CD4-positive, alpha-beta T cell (primary cell): ENCODE data around the gene FBXO47. TPM values are rescaled to one million over a fixed set of nuclear protein-coding genes. Genes with fewer than 3 reads are reported as not detected.

Experiments
- ATAC-seq: fragments of 200-7000 bp; cut with Tn5 transposase; one replicate; pipeline ENCODE4 v1.10.0; 2022; ENCODE audit warnings: mild to moderate bottlenecking; ENCODE audit not compliant: poor library complexity
- CTCF ChIA-PET: fragments of 350-600 bp; sonication (Branson Sonifier 250); formaldehyde crosslinking; loops from one replicate; lab custom pipeline; 2021; ENCODE audit warnings: antibody characterized with exemption, inconsistent platforms; lab: Charles Lee
- POLR2A ChIA-PET: fragments of 350-600 bp; sonication (Branson Sonifier 250); formaldehyde crosslinking; loops from one replicate; lab custom pipeline; 2021; ENCODE audit warnings: antibody characterized with exemption, inconsistent platforms; lab: Charles Lee
- DNase-seq, 14 experiments: peaks; one replicate each; pipeline ENCODE4 v3.0.0-alpha.2; 2013 to 2020; ENCODE audit warnings: mixed read lengths in 2 of 14
- H3K27ac ChIP-seq, 2 donors: one replicate each; pipeline versions ENCODE4 v1.5.1 to v1.7.0; 2013; ENCODE audit warnings: low read length in 2 of 2, low read depth in 1 of 2, mild to moderate bottlenecking in 1 of 2
- H3K27me3 ChIP-seq, 2 experiments: 1 replicate in 1 of 2; 2 replicates in 1 of 2; pipeline versions ENCODE4 v1.6.1 to v1.7.0; 2013; ENCODE audit warnings: low read length in 2 of 2, control low read depth in 1 of 2, mild to moderate bottlenecking in 1 of 2, moderate library complexity in 1 of 2; ENCODE audit not compliant: insufficient read depth in 2 of 2, control insufficient read depth in 1 of 2
- H3K36me3 ChIP-seq: one replicate; pipeline ENCODE4 v1.6.1; 2013; ENCODE audit warnings: low read length, control low read depth; ENCODE audit not compliant: insufficient read depth
- H3K4me1 ChIP-seq: one replicate; pipeline ENCODE4 v1.6.1; 2013; ENCODE audit warnings: low read length, control low read depth; ENCODE audit not compliant: insufficient read depth
- H3K4me3 ChIP-seq: one replicate; pipeline ENCODE4 v1.5.1; 2013; ENCODE audit warnings: mild to moderate bottlenecking, low read length, moderate library complexity
- H3K9me3 ChIP-seq, 2 experiments: 1 replicate in 1 of 2; 2 replicates in 1 of 2; pipeline versions ENCODE4 v1.6.1 to v1.7.0; 2013; ENCODE audit warnings: low read length in 2 of 2, mild to moderate bottlenecking in 2 of 2, control low read depth in 1 of 2, moderate library complexity in 1 of 2; ENCODE audit not compliant: control insufficient read depth in 1 of 2, insufficient read depth in 1 of 2
- H3K27ac Mint-ChIP-seq: one replicate; pipeline ENCODE4 v1.8.0; 2020; ENCODE audit warnings: mixed read lengths
- H3K27me3 Mint-ChIP-seq: one replicate; pipeline ENCODE4 v1.8.0; 2021; ENCODE audit warnings: mixed read lengths
- H3K36me3 Mint-ChIP-seq: one replicate; pipeline ENCODE4 v1.8.0; 2021; ENCODE audit warnings: low read depth, mixed read lengths
- H3K4me1 Mint-ChIP-seq: one replicate; pipeline ENCODE4 v1.8.0; 2021; ENCODE audit warnings: low read depth, mixed read lengths
- H3K4me3 Mint-ChIP-seq: one replicate; pipeline ENCODE4 v1.8.0; 2020; ENCODE audit warnings: mild to moderate bottlenecking, mixed read lengths
- H3K9me3 Mint-ChIP-seq: one replicate; pipeline ENCODE4 v1.8.0; 2020; ENCODE audit warnings: mixed read lengths
- intact Hi-C, 2 experiments: fragments of 100-400 bp; cut with DNase I in 1 of 2; cut with micrococcal nuclease in 1 of 2; formaldehyde crosslinking; loops; one replicate each; pipeline versions ENCODE4 v1.15.1 to v1.9.0; 2023 to 2025; cut with DNase I, micrococcal nuclease
- total RNA-seq, 174 experiments: library from RNA in 2 of 174; stranded (reverse) in 2 of 174; gene quantifications; one replicate each; pipeline ENCODE4 v1.2.3 and lab custom pipeline; 2021 to 2026
- TF ChIP-seq, protein P1 (sequence below): fragments of 200-600 bp; IDR thresholded peaks from one replicate; pipeline ENCODE4 v1.8.0; 2022; ENCODE audit warnings: antibody characterized with exemption, mild to moderate bottlenecking

The FBXO47 gene
- total RNA-seq, 2 experiments from 2014 or later, result not detected

- no peak overlapping the region for H3K27ac ChIP-seq
- Mint-ChIP-seq H3K27me3 (no peaks in the 10 kb centered on the region), H3K36me3 (no peaks in the 10 kb centered on the region), H3K9me3 (no peaks in the 10 kb centered on the region), H3K4me1 (no peaks in the 10 kb centered on the region), H3K4me3 (no peak overlapping the region), H3K27ac (no peak overlapping the region)
- H3K36me3 ChIP-seq, result no peaks in the 10 kb centered on the region
- H3K9me3 ChIP-seq, result no peaks in the 10 kb centered on the region
- no peaks in the 10 kb centered on the region for H3K4me1 ChIP-seq
- ChIA-PET POLR2A (no interaction called here), CTCF (no interaction called here)
- H3K4me3 ChIP-seq, result no peak overlapping the region
- TF ChIP-seq, protein P1, sequence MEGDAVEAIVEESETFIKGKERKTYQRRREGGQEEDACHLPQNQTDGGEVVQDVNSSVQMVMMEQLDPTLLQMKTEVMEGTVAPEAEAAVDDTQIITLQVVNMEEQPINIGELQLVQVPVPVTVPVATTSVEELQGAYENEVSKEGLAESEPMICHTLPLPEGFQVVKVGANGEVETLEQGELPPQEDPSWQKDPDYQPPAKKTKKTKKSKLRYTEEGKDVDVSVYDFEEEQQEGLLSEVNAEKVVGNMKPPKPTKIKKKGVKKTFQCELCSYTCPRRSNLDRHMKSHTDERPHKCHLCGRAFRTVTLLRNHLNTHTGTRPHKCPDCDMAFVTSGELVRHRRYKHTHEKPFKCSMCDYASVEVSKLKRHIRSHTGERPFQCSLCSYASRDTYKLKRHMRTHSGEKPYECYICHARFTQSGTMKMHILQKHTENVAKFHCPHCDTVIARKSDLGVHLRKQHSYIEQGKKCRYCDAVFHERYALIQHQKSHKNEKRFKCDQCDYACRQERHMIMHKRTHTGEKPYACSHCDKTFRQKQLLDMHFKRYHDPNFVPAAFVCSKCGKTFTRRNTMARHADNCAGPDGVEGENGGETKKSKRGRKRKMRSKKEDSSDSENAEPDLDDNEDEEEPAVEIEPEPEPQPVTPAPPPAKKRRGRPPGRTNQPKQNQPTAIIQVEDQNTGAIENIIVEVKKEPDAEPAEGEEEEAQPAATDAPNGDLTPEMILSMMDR, result no peak
- DNase-seq, result no peak
- intact Hi-C loops, result no loop called here
- no peaks in the 10 kb centered on the region for H3K27me3 ChIP-seq
- no peak for ATAC-seq
These were observed 23.6 kb downstream of the FBXO47 start for GRCh38 chr17:38943607-38944006.

GRCh38 chr17:38942696-38943334 is 24.4 kb downstream of the FBXO47 start:
- TF ChIP-seq, protein P1, result no peak
- no peak overlapping the region for H3K27ac ChIP-seq
- H3K27me3 ChIP-seq, result no peaks in the 10 kb centered on the region
- intact Hi-C loops, result no loop called here
- Mint-ChIP-seq H3K4me1 (no peaks in the 10 kb centered on the region), H3K36me3 (no peaks in the 10 kb centered on the region), H3K27ac (no peak overlapping the region), H3K9me3 (no peaks in the 10 kb centered on the region), H3K27me3 (no peaks in the 10 kb centered on the region), H3K4me3 (no peak overlapping the region)
- DNase-seq, result no peak
- no peaks in the 10 kb centered on the region for H3K9me3 ChIP-seq
- H3K4me1 ChIP-seq, result no peaks in the 10 kb centered on the region
- ChIA-PET CTCF (interaction anchor here (0.6 kb wide), 1 partner anchor 210 kb away, joined by 3 read pairs; no protein-coding TSS in a partner anchor), POLR2A (no interaction called here)
- no peak overlapping the region for H3K4me3 ChIP-seq
- no peaks in the 10 kb centered on the region for H3K36me3 ChIP-seq
- no peak for ATAC-seq

DNA sequence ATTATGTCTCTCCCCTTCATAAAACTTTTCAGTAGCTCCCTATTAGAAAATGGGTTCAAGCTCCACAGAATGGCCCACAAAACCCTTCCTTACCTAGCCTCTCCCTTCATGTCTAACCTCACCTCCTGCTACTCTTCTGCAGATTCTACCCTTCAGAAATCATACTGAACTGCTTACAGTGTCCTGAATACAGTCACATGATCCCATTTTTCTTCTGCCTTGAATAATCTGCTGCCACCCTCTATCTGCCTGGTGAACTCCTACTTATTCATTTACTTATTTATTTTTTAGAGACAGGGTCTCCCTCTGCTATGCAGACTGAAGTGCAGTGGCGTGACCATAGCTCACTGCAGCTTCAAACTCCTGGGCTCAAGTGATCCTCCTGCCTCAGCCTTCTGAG is 26.8 kb downstream of the FBXO47 start:
- no peak overlapping the region for H3K27ac ChIP-seq
- POLR2A ChIA-PET, result no interaction called here
- H3K36me3 Mint-ChIP-seq, result no peaks in the 10 kb centered on the region
- no peaks in the 10 kb centered on the region for H3K9me3 Mint-ChIP-seq
- H3K36me3 ChIP-seq, result no peaks in the 10 kb centered on the region
- TF ChIP-seq, protein P1, result no peak
- ATAC-seq, result no peak
- no peaks in the 10 kb centered on the region for H3K27me3 ChIP-seq
- H3K4me1 Mint-ChIP-seq, result no peaks in the 10 kb centered on the region
- no peaks in the 10 kb centered on the region for H3K4me1 ChIP-seq
- no peak for DNase-seq
- H3K27ac Mint-ChIP-seq, result no peak overlapping the region
- intact Hi-C loops, result no loop called here
- no peak overlapping the region for H3K4me3 Mint-ChIP-seq
- CTCF ChIA-PET, result interaction anchor here (1.2 kb wide), 1 partner anchor 69 kb away, joined by 3 read pairs; no protein-coding TSS in a partner anchor
- H3K4me3 ChIP-seq, result no peak overlapping the region
- H3K9me3 ChIP-seq, result no peaks in the 10 kb centered on the region
- no peaks in the 10 kb centered on the region for H3K27me3 Mint-ChIP-seq
